Astrocyte (in vitro differentiated cells and primary cell): ENCODE results near the gene KLC4. TPM values are rescaled to one million over a fixed set of nuclear protein-coding genes. Genes with fewer than 3 reads are reported as not detected.
A peak's percentile ranks its signal among the peaks of the same experiment; 100 is the strongest.

Source experiments
- DNase-seq: peaks from one replicate; pipeline ENCODE4 v3.0.0-alpha.2; 2010; ENCODE audit warnings: low read depth
- FAIRE-seq: peaks from 2 replicates; lab custom pipeline; 2011; peaks lifted over from hg19 to GRCh38; lab: Jason Lieb, UNC
- H2AFZ ChIP-seq: 2 replicates; pipeline ENCODE4 v1.6.0; 2012; ENCODE audit warnings: low read depth, low read length, inconsistent platforms
- H3K27ac ChIP-seq: 2 replicates; pipeline ENCODE4 v1.5.1; 2011; ENCODE audit warnings: low read depth, low read length, inconsistent platforms
- H3K27me3 ChIP-seq: 2 replicates; pipeline ENCODE4 v1.6.0; 2011; ENCODE audit warnings: low read length, inconsistent platforms; ENCODE audit not compliant: insufficient read depth
- H3K36me3 ChIP-seq: 2 replicates; pipeline ENCODE4 v1.5.1; 2011; ENCODE audit warnings: low read length, inconsistent platforms; ENCODE audit not compliant: insufficient read depth
- H3K4me1 ChIP-seq: 2 replicates; pipeline ENCODE4 v1.5.1; 2011; ENCODE audit warnings: low read length, inconsistent platforms; ENCODE audit not compliant: insufficient read depth
- H3K4me2 ChIP-seq: 2 replicates; pipeline ENCODE4 v1.6.0; 2012; ENCODE audit warnings: low read length, inconsistent platforms
- H3K4me3 ChIP-seq: 2 replicates; pipeline ENCODE4 v1.5.1; 2011; ENCODE audit warnings: low read depth, mild to moderate bottlenecking, low read length, inconsistent platforms; ENCODE audit not compliant: insufficient read depth
- H3K79me2 ChIP-seq: 2 replicates; pipeline ENCODE4 v1.6.0; 2012; ENCODE audit warnings: mild to moderate bottlenecking, low read length, inconsistent platforms; ENCODE audit not compliant: insufficient read depth
- H3K9ac ChIP-seq: 2 replicates; pipeline ENCODE4 v1.6.0; 2012; ENCODE audit warnings: mild to moderate bottlenecking, low read length, inconsistent platforms
- H3K9me3 ChIP-seq: 2 replicates; pipeline ENCODE4 v1.5.1; 2012; ENCODE audit warnings: low read depth, mild to moderate bottlenecking, low read length, inconsistent platforms; ENCODE audit not compliant: insufficient read depth
- H4K20me1 ChIP-seq: 2 replicates; pipeline ENCODE4 v1.6.0; 2012; ENCODE audit warnings: low read length, inconsistent platforms; ENCODE audit not compliant: insufficient read depth
- H3K27ac Mint-ChIP-seq: one replicate; pipeline ENCODE4 v1.8.0; 2021; ENCODE audit warnings: mild to moderate bottlenecking, mixed read lengths; ENCODE audit not compliant: unreplicated experiment
- H3K27me3 Mint-ChIP-seq: one replicate; pipeline ENCODE4 v1.8.0; 2021; ENCODE audit warnings: low read depth, mixed read lengths; ENCODE audit not compliant: unreplicated experiment
- H3K36me3 Mint-ChIP-seq: one replicate; pipeline ENCODE4 v1.8.0; 2021; ENCODE audit warnings: low read depth, mixed read lengths; ENCODE audit not compliant: unreplicated experiment
- H3K4me1 Mint-ChIP-seq: one replicate; pipeline ENCODE4 v1.8.0; 2021; ENCODE audit warnings: low read depth, mixed read lengths; ENCODE audit not compliant: unreplicated experiment
- H3K4me3 Mint-ChIP-seq: one replicate; pipeline ENCODE4 v1.8.0; 2021; ENCODE audit warnings: mild to moderate bottlenecking, moderate library complexity, mixed read lengths; ENCODE audit not compliant: unreplicated experiment
- H3K9me3 Mint-ChIP-seq: one replicate; pipeline ENCODE4 v1.8.0; 2021; ENCODE audit warnings: mild to moderate bottlenecking, mixed read lengths; ENCODE audit not compliant: unreplicated experiment
- EZH2 ChIP-seq: IDR thresholded peaks from 2 replicates; pipeline ENCODE4 v1.6.1; 2012; ENCODE audit warnings: mild to moderate bottlenecking, low read length, inconsistent platforms; ENCODE audit not compliant: insufficient read depth
- total RNA-seq: library from RNA; stranded (reverse); gene quantifications from 2 replicates; pipeline ENCODE4 v1.2.1, GENCODE V29; 2021
- TF ChIP-seq, protein P1 (sequence below): IDR thresholded peaks from 2 replicates; pipeline ENCODE4 v1.5.1; 2011; ENCODE audit warnings: low read depth, mild to moderate bottlenecking, inconsistent platforms, low read length, moderate library complexity; ENCODE audit not compliant: insufficient read depth

Gene KLC4
- total RNA-seq, 1 donor from 2014 or later, result 35.4 TPM

DNA sequence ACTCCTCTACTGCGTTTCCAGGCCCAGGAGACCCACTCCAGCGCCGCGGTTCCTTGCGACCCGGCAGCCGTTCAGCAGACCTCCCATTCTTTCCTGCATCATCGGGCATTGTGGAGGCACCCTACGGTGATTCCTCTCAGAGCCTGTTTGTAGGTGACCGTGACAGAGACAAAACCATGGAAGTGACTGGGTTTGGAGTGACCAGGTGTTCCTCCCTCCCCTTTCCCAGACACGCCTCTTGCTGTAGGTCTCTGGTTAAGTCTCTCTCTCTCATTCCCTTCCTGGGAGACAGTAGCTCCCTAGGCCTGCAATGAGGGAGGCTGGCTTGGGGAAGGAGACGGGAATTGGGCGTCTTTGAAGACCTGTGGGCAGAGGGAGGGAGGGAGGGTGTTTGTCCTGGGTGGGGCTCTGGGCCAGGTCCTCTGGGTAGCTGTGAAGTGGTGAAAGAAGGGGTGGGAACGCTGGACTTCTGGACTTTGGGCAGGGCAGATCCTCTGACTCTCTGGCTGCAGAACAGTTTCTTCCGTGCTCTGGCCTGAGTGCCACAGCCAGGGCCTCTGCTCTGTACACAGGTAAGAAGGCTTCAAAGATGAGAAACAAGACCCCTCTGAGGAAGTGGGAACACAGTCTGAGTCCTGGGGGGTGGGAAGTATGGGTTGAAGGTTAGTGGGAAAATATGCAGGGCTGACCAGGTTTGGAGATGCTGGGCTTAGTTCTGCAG, 763 bp downstream of the KLC4 start:
- no peak for TF ChIP-seq EZH2
- TF ChIP-seq, protein P1, sequence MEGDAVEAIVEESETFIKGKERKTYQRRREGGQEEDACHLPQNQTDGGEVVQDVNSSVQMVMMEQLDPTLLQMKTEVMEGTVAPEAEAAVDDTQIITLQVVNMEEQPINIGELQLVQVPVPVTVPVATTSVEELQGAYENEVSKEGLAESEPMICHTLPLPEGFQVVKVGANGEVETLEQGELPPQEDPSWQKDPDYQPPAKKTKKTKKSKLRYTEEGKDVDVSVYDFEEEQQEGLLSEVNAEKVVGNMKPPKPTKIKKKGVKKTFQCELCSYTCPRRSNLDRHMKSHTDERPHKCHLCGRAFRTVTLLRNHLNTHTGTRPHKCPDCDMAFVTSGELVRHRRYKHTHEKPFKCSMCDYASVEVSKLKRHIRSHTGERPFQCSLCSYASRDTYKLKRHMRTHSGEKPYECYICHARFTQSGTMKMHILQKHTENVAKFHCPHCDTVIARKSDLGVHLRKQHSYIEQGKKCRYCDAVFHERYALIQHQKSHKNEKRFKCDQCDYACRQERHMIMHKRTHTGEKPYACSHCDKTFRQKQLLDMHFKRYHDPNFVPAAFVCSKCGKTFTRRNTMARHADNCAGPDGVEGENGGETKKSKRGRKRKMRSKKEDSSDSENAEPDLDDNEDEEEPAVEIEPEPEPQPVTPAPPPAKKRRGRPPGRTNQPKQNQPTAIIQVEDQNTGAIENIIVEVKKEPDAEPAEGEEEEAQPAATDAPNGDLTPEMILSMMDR, result no peak
- H3K27me3 ChIP-seq, result no peaks in the 10 kb centered on the region
- no peaks in the 10 kb centered on the region for H3K9me3 Mint-ChIP-seq
- no peaks in the 10 kb centered on the region for H3K9me3 ChIP-seq
- H3K27me3 Mint-ChIP-seq, result no peaks in the 10 kb centered on the region
- peak overlapping the region; percentile 96 for H3K4me3 Mint-ChIP-seq
- peaks cover 30% of the 10 kb centered on the region for H3K79me2 ChIP-seq
- peaks cover 10% of the 10 kb centered on the region for H3K36me3 Mint-ChIP-seq
- no peak for DNase-seq
- peak overlapping the region; percentile 98 for H3K9ac ChIP-seq
- H3K4me1 ChIP-seq, result peaks cover 30% of the 10 kb centered on the region
- peaks cover 15% of the 10 kb centered on the region for H3K4me1 Mint-ChIP-seq
- H3K27ac ChIP-seq, result peak overlapping the region; percentile 94
- H3K36me3 ChIP-seq, result peaks cover 8% of the 10 kb centered on the region
- FAIRE-seq, result no peak
- H3K4me2 ChIP-seq, result peak overlapping the region; percentile 95
- H4K20me1 ChIP-seq, result no peaks in the 10 kb centered on the region
- peak overlapping the region; percentile 97 for H3K4me3 ChIP-seq
- H3K27ac Mint-ChIP-seq, result peak overlapping the region; percentile 100
- H2AFZ ChIP-seq, result peak overlapping the region; percentile 90

DNA sequence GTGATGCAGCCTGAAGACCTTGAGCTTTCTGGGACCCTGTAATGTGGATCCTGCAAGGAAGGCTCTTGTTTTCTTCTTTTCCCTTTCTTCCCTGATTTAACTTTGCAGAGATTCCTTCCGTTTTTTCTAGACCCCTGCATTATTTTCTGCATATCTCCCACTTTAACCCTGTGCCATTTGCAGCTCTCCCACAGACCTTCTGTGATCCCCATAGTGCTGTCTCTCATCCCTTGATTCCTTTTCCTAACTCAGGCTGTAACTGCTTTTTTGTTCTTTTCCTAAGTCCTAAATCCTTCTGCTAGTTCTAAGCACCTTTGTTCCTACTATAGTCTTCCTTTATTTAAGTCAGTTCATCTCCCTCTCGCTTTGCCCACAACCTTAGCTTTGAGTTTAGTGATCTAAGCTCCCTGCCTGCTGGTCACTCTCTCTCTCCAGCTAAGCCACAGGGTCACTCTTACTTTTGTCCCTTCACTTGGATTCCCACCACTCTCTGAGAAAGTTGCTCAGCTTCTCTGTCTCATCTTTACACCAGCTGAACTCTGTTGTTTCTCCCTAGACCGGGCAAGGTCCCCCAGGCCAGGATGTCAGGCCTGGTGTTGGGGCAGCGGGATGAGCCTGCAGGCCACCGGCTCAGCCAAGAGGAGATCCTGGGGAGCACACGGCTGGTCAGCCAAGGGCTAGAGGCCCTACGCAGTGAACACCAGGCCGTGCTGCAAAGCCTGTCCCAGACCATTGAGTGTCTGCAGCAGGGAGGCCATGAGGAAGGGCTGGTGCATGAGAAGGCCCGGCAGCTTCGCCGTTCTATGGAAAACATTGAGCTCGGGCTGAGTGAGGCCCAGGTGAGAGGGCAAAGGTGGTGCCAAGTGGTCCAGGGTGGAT, 1.6 kb downstream of the KLC4 start:
- no peak overlapping the region for H3K4me3 ChIP-seq
- no peaks in the 10 kb centered on the region for H3K27me3 Mint-ChIP-seq
- H3K9ac ChIP-seq, result peak overlapping the region; percentile 98

More for the DNA sequence above, 1.6 kb downstream of the KLC4 start:
- Histone ChIP-seq H3K9me3 (no peaks in the 10 kb centered on the region), H3K36me3 (peaks cover 8% of the 10 kb centered on the region), H3K27me3 (no peaks in the 10 kb centered on the region), H3K79me2 (peaks cover 30% of the 10 kb centered on the region), H3K27ac (no peak overlapping the region), H2AFZ (no peak overlapping the region), H3K4me1 (peaks cover 30% of the 10 kb centered on the region), H3K4me2 (peak overlapping the region; percentile 95), H4K20me1 (no peaks in the 10 kb centered on the region)
- Mint-ChIP-seq H3K36me3 (peaks cover 17% of the 10 kb centered on the region), H3K27ac (no peak overlapping the region), H3K4me1 (peaks cover 15% of the 10 kb centered on the region), H3K4me3 (peak overlapping the region; percentile 96), H3K9me3 (no peaks in the 10 kb centered on the region)
- FAIRE-seq (no peak), DNase-seq (no peak)
- TF ChIP-seq, protein P1, result no peak
- no peak for TF ChIP-seq EZH2
